ENCODE data around the gene GGACT.

Gene GGACT

DNA sequence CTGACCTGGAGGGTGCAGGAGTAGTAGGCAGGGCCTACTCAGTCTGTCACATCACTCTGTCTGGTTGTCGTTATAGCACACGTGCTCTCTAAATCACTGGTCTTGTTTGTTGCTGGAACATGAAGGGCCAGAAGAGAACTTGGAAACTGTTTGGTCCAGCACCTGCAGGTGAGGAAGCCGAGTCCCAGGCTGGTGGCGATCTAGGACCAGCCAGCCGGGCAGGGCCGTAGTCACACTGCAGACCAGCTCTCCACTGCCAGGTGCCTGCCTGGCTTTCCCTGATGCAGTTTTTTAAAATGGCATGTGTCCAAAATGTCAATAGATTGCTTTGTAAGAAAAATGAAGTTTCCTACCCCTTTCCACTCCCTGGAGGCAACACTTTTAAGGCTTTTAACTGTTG lies 53.7 kb downstream of the GGACT start:
- H3K36me3 ChIP-seq (ENCODE audit: insufficient read depth, low read length), result peaks cover 4% of the 10 kb centered on the region
- no peaks in the 10 kb centered on the region for H3K9me3 ChIP-seq (replicated peaks; ENCODE audit: low read length)
- peaks cover 7% of the 10 kb centered on the region for H3K4me1 ChIP-seq (ENCODE audit: control insufficient read depth, insufficient read depth, low read length)

DNA sequence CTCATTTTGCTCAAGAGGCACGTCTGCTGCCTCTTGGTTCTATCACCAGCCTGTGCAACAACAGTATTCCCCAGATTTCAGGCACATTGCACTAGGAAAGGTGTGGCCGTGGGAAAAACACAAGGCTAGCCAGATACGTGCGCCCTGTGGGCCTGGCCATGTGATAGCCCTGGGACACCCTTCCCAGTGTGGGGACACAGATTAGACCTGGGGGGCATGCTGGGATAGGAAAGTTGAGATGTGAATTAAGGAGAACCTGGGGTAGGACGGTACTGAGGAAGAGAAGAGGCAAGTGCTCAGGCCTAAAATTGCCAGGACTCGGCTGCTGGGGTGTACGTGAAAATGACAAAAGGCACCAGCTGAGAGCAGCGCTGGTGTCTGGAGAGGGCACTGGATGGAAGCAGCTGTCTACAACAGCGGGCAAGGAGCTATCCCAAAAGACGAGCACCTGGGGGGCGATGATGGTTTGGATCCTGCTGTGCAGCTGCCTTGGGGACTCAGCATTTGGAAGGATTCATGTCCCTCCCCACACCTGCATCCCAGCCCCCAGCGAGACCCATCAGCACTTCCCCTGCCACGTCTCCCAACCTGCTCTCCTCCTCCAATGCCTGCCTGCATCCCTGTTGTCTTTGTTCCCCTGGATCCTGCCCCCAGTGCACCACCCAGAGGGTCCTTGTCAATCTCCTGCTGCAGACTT lies 54.3 kb downstream of the GGACT start:
- peaks cover 4% of the 10 kb centered on the region for H3K36me3 ChIP-seq (ENCODE audit: insufficient read depth, low read length)
- no peaks in the 10 kb centered on the region for H3K9me3 ChIP-seq (replicated peaks; ENCODE audit: low read length)
- H3K27me3 ChIP-seq (ENCODE audit: control insufficient read depth, insufficient read depth, low read length), result no peaks in the 10 kb centered on the region
- peaks cover 7% of the 10 kb centered on the region for H3K4me1 ChIP-seq (ENCODE audit: control insufficient read depth, insufficient read depth, low read length)
- H3K4me2 ChIP-seq (ENCODE audit: low read length), result no peak overlapping the region
- H3K4me3 ChIP-seq (ENCODE audit: low read length), result no peak overlapping the region
- no peak overlapping the region for H3K9ac ChIP-seq (ENCODE audit: low read depth, low read length)

More for the DNA sequence above, 53.7 kb downstream of the GGACT start:
- Histone ChIP-seq H3K4me2 (ENCODE audit: low read length) (no peak overlapping the region), H3K4me3 (ENCODE audit: low read length) (no peak overlapping the region), H3K9ac (ENCODE audit: low read depth, low read length) (no peak overlapping the region), H3K27me3 (ENCODE audit: control insufficient read depth, insufficient read depth, low read length) (no peaks in the 10 kb centered on the region)

DNA sequence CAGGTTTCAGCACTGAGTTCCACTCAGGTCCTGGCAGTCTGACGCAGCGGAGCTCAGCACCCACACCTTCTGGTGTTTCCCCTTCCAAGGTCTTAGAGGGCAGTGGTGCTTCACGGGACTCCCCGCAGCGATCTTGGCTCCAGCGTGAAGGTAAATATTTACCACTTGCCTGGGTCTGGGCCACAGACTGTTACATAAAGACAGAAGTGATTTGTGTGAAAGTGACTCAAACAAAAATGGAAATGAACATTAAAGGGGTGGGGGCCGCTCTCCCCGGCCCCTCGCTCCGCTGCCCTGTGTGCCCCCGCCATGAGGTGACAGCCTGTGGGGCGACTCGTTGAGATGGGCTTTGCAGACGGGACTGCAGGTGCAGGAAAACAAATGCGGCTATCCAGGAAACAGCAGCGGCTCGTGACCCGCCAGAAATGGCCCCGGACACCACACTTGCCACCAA lies 55.0 kb downstream of the GGACT start:
- no peak overlapping the region for H3K4me3 ChIP-seq (ENCODE audit: low read length)
- H3K4me2 ChIP-seq (ENCODE audit: low read length), result no peak overlapping the region
- H3K27me3 ChIP-seq (ENCODE audit: control insufficient read depth, insufficient read depth, low read length), result no peaks in the 10 kb centered on the region

DNA sequence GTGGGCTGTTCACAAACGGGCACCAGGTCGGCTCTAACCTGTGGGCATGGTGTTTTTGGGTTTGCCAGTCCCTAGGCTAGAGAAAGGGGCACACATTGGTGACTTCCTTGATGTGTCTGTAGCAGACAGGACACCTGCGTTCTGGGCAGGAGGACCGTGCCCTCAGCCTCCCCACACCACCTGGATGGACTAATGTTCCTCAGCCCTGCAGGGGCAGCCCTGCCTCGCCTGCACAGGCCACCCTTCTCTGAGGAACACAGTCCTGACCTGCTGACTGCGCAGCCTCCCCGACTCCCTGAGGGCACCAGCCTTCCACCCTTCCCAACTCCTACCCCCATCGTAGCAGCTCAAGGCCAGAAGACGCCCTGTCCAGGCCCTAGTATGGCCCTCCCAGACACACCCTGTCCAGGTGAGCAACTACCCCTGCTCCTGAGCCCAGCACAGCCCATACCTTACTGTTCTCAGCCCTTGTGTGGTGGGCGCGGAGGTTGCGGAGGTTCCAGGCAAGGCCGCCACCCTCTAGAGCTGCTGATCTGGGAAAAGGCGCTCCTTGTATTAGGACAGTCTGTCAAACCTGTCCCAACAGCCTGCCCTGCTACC lies 55.7 kb downstream of the GGACT start:
- Histone ChIP-seq H3K36me3 (ENCODE audit: insufficient read depth, low read length) (peaks cover 4% of the 10 kb centered on the region), H3K4me1 (ENCODE audit: control insufficient read depth, insufficient read depth, low read length) (peaks cover 7% of the 10 kb centered on the region), H3K4me3 (ENCODE audit: low read length) (no peak overlapping the region), H3K9me3 (replicated peaks; ENCODE audit: low read length) (no peaks in the 10 kb centered on the region), H3K27me3 (ENCODE audit: control insufficient read depth, insufficient read depth, low read length) (no peaks in the 10 kb centered on the region), H3K9ac (ENCODE audit: low read depth, low read length) (no peak overlapping the region), H3K4me2 (ENCODE audit: low read length) (no peak overlapping the region)

More for the DNA sequence above, 55.0 kb downstream of the GGACT start:
- Histone ChIP-seq H3K9ac (ENCODE audit: low read depth, low read length) (no peak overlapping the region), H3K4me1 (ENCODE audit: control insufficient read depth, insufficient read depth, low read length) (peaks cover 7% of the 10 kb centered on the region), H3K9me3 (replicated peaks; ENCODE audit: low read length) (no peaks in the 10 kb centered on the region), H3K36me3 (ENCODE audit: insufficient read depth, low read length) (peaks cover 4% of the 10 kb centered on the region)

DNA sequence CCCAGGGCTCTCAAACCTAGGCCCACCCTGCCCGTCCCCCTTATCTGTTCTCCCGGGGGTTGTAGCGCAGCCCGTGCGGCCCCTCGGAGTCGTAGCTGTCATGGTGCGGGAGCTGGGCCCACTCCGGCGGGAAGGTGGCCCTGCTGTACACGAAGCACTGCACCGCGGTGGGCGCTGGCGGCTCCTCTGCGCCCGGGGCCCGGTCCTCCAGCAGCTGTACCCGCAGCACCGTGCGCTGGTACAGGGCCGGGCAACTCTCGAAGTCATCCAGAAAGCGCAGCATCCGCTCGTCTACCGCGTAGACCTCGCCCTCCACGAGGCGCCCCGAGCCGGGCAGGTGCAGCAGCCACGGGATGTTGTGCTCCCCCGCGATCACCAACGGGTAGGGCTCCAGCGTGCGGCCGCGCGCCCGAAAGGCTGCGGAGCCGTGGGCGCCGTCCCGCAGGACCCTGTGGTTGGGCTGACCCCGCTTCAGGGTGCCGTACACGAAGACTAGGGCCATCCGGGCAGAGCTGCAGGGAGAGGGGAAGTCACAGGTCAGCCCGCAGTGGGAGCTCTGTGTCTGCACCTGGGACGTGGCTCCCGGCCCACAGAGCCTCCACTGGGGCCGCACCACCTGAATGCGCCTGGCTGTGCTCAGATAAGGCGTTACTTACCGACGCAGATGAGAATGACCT lies 56.4 kb downstream of the GGACT start:
- H3K27me3 ChIP-seq (ENCODE audit: control insufficient read depth, insufficient read depth, low read length), result no peaks in the 10 kb centered on the region
- peaks cover 4% of the 10 kb centered on the region for H3K36me3 ChIP-seq (ENCODE audit: insufficient read depth, low read length)
- H3K4me3 ChIP-seq (ENCODE audit: low read length), result no peak overlapping the region
- no peak overlapping the region for H3K9ac ChIP-seq (ENCODE audit: low read depth, low read length)
- H3K4me2 ChIP-seq (ENCODE audit: low read length), result no peak overlapping the region
- H3K4me1 ChIP-seq (ENCODE audit: control insufficient read depth, insufficient read depth, low read length), result peaks cover 7% of the 10 kb centered on the region
- no peaks in the 10 kb centered on the region for H3K9me3 ChIP-seq (replicated peaks; ENCODE audit: low read length)

DNA sequence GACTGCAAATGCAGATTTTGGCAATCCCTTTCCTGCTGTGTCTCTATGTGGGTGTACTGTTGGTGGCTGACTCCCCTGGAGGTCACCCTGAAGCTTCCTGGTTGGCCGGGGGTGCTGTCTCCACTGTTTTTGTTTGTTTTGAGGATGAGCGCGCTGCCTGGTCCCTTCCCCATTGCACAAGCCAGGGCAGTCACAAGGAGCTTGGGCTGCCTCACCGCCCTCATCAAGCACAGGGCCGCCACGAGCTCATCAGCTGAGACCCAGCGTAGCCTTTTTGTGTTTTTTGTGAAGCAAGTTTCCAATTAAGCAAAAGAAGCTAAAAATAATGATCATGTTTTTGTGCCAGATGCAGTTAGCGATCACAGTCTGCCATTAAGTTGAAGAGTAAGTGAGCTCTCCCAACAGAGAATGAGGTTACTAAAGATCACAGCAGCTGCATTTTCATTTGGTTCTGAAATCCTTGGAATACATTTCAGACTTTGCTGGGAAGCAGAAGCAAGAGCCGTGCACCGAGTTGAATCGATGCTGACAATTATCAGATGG lies 57.8 kb downstream of the GGACT start:
- no peak overlapping the region for H3K4me2 ChIP-seq (ENCODE audit: low read length)
- H3K27me3 ChIP-seq (ENCODE audit: control insufficient read depth, insufficient read depth, low read length), result no peaks in the 10 kb centered on the region
- H3K9ac ChIP-seq (ENCODE audit: low read depth, low read length), result no peak overlapping the region
- H3K4me1 ChIP-seq (ENCODE audit: control insufficient read depth, insufficient read depth, low read length), result peaks cover 7% of the 10 kb centered on the region
- H3K4me3 ChIP-seq (ENCODE audit: low read length), result no peak overlapping the region
- H3K9me3 ChIP-seq (replicated peaks; ENCODE audit: low read length), result no peaks in the 10 kb centered on the region
- peaks cover 4% of the 10 kb centered on the region for H3K36me3 ChIP-seq (ENCODE audit: insufficient read depth, low read length)

DNA sequence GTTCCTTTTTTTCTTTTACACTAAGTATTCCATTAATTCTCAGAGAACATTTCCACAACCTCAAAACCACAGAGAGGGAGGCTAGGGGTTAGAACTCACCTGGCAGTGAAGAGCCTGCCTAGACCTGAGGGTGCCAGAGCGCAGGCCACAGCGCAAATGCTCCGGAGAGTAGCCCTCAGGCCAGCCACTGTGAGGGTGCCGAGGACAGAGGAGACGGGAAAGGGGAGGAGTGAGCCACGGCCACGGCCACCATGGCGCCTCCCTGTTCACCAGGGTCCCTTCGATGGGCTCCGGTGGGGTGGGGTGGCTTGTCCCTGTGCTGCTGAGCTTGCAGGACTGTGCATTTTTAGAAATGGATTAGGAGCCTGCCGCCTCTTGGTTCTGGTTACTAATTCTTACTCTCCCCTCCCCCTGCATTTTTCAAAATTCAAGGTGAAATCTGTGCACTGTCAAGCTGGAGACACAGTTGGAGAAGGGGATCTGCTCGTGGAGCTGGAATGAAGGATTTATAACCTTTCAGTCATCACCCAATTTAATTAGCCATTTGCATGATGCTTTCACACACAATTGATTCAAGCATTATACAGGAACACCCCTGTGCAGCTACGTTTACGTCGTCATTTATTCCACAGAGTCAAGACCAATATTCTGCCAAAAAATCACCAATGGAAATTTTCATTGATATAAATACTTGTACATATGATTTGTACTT lies 58.8 kb downstream of the GGACT start:
- no peak overlapping the region for H3K4me2 ChIP-seq (ENCODE audit: low read length)
- H3K27me3 ChIP-seq (ENCODE audit: control insufficient read depth, insufficient read depth, low read length), result no peaks in the 10 kb centered on the region
- H3K4me3 ChIP-seq (ENCODE audit: low read length), result no peak overlapping the region
- H3K4me1 ChIP-seq (ENCODE audit: control insufficient read depth, insufficient read depth, low read length), result peaks cover 7% of the 10 kb centered on the region
- H3K9me3 ChIP-seq (replicated peaks; ENCODE audit: low read length), result no peaks in the 10 kb centered on the region
- no peak overlapping the region for H3K9ac ChIP-seq (ENCODE audit: low read depth, low read length)
- H3K36me3 ChIP-seq (ENCODE audit: insufficient read depth, low read length), result peaks cover 4% of the 10 kb centered on the region

DNA sequence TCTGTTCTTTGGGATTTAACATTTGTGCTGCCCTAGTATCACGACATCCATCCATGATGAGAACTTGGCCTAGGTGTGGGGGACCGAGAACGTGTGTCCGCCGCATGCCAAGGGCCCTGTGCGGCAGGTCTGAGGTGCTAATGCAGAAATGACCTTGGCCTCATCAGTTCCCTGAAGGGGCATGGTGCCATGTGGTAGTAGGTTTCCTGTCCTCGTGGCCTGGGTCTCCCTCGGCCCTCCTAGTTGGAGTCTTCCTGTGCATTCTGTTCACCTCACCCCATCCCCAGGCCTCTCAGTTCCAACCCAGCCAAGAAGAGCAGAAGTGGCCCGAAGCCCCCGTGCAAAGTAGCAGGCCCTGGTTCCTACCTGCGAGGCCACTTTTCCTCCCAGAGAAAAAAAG lies 59.8 kb downstream of the GGACT start:
- H3K36me3 ChIP-seq (ENCODE audit: insufficient read depth, low read length), result peaks cover 4% of the 10 kb centered on the region
- no peaks in the 10 kb centered on the region for H3K9me3 ChIP-seq (replicated peaks; ENCODE audit: low read length)
- peaks cover 7% of the 10 kb centered on the region for H3K4me1 ChIP-seq (ENCODE audit: control insufficient read depth, insufficient read depth, low read length)
- no peak overlapping the region for H3K4me2 ChIP-seq (ENCODE audit: low read length)
- no peaks in the 10 kb centered on the region for H3K27me3 ChIP-seq (ENCODE audit: control insufficient read depth, insufficient read depth, low read length)
- H3K4me3 ChIP-seq (ENCODE audit: low read length), result no peak overlapping the region
- H3K9ac ChIP-seq (ENCODE audit: low read depth, low read length), result no peak overlapping the region

DNA sequence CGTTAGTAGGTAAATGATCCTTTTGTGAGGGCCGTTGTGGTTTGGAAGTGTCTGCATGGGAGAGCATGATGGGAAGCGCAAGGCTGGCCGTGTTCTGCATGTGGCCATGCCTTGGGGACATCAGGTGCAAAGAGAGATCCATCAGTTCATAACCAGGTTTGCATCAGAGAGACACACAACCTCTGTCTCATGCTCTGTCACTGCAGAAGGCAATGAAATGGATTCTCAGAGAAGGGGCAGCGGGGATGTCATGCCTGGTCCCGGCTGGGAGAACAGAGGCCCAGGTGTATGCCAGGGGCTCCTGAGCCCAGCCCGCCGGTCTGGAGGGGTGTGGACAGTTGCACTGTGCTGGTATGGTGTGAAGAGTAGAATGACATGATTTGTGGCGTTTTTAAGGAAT lies 60.2 kb downstream of the GGACT start:
- H3K9me3 ChIP-seq (replicated peaks; ENCODE audit: low read length), result no peaks in the 10 kb centered on the region
- peaks cover 4% of the 10 kb centered on the region for H3K36me3 ChIP-seq (ENCODE audit: insufficient read depth, low read length)
- H3K4me2 ChIP-seq (ENCODE audit: low read length), result no peak overlapping the region
- H3K4me1 ChIP-seq (ENCODE audit: control insufficient read depth, insufficient read depth, low read length), result peaks cover 7% of the 10 kb centered on the region
- no peaks in the 10 kb centered on the region for H3K27me3 ChIP-seq (ENCODE audit: control insufficient read depth, insufficient read depth, low read length)
- H3K4me3 ChIP-seq (ENCODE audit: low read length), result no peak overlapping the region
- no peak overlapping the region for H3K9ac ChIP-seq (ENCODE audit: low read depth, low read length)

DNA sequence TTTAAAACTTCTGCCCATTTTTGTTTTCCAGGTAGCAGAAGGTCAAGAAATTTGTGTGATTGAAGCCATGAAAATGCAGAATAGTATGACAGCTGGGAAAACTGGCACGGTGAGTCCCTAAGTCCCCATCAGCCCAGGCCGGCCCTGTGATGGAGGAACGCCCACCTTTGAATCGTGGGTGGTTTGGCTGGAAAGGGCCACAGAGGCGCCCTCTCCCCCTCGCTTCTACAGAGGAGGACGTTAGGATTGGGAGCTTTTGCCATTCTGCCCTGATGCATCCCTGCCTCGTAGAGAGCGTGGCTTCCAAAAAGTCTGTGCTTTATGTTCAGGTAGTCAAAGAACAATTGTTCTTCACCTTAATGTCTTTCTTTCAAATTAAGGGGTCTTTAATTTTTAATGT lies 60.9 kb downstream of the GGACT start:
- Histone ChIP-seq H3K36me3 (ENCODE audit: insufficient read depth, low read length) (peaks cover 4% of the 10 kb centered on the region), H3K4me2 (ENCODE audit: low read length) (no peak overlapping the region), H3K27me3 (ENCODE audit: control insufficient read depth, insufficient read depth, low read length) (no peaks in the 10 kb centered on the region), H3K4me3 (ENCODE audit: low read length) (no peak overlapping the region), H3K9ac (ENCODE audit: low read depth, low read length) (no peak overlapping the region), H3K9me3 (replicated peaks; ENCODE audit: low read length) (no peaks in the 10 kb centered on the region), H3K4me1 (ENCODE audit: control insufficient read depth, insufficient read depth, low read length) (peaks cover 7% of the 10 kb centered on the region)

DNA sequence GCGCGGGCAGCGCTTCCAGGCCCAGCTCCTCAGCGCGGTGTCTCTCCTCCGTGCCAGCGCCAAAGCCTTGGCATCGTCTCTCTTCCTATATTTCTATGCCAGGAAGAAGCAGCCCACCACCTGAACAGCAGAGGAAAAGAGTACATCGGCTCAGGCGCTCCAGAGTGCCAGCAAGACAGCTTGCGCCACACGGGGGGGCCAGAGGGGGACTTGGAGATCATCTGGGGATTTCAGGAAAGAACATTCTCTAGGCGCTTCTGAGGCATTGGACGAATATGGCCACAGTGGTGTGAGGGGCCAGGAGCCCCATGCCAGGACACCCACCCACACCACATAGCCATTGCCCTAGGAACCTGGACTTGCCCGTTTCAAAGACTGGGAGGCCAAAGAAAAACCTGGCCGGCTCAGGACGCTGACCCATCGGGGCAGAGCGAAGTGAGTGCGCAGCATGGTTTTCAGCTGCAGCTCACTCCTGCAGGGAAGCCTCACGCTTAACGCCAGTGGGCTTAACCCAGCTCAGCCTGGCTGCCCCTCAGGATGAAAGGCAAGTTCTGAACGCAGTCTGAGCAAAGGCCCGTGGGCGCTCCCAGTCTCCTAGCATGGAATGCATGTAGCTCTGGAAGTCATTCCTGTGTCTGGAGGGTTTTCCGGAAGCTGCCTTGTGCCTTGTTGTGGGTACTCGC lies 62.1 kb downstream of the GGACT start:
- no peaks in the 10 kb centered on the region for H3K27me3 ChIP-seq (ENCODE audit: control insufficient read depth, insufficient read depth, low read length)
- H3K4me1 ChIP-seq (ENCODE audit: control insufficient read depth, insufficient read depth, low read length), result peaks cover 7% of the 10 kb centered on the region
- H3K9me3 ChIP-seq (replicated peaks; ENCODE audit: low read length), result no peaks in the 10 kb centered on the region
- H3K4me2 ChIP-seq (ENCODE audit: low read length), result no peak overlapping the region
- no peak overlapping the region for H3K9ac ChIP-seq (ENCODE audit: low read depth, low read length)
- no peak overlapping the region for H3K4me3 ChIP-seq (ENCODE audit: low read length)
- peaks cover 4% of the 10 kb centered on the region for H3K36me3 ChIP-seq (ENCODE audit: insufficient read depth, low read length)

Data from skeletal muscle satellite cell (primary cell).